HepG2 (cell line): Measurements from ENCODE around the gene YPEL4. TPM values are rescaled to one million over a fixed set of nuclear protein-coding genes. Genes with fewer than 3 reads are reported as not detected.

Experiments
- CBX1 ChIP-seq: IDR thresholded peaks from one replicate; pipeline ENCODE4 v1.6.1; 2016; ENCODE audit warnings: antibody characterized with exemption, low read depth
- DMTF1 ChIP-seq: sonication (generic); formaldehyde crosslinking; IDR thresholded peaks from 2 replicates; pipeline ENCODE4 v1.4.0; 2020; ENCODE audit warnings: mild to moderate bottlenecking, missing genetic modification reagents
- ELF1 ChIP-seq: sonication (generic); formaldehyde crosslinking; IDR thresholded peaks from 2 replicates; pipeline ENCODE4 v1.4.0; 2020; ENCODE audit warnings: missing genetic modification reagents
- HOXA3 ChIP-seq: sonication (generic); formaldehyde crosslinking; IDR thresholded peaks from 2 replicates; pipeline ENCODE4 v1.5.0; 2020; ENCODE audit warnings: missing genetic modification reagents
- KLF6 ChIP-seq: IDR thresholded peaks from 2 replicates; pipeline ENCODE4 v1.8.0; 2016; ENCODE audit warnings: missing biosample characterization, missing genetic modification reagents
- NFATC3 ChIP-seq: sonication (generic); formaldehyde crosslinking; IDR thresholded peaks from 2 replicates; pipeline ENCODE4 v1.5.1; 2020; ENCODE audit warnings: mild to moderate bottlenecking, missing genetic modification reagents
- SALL2 ChIP-seq: sonication (generic); formaldehyde crosslinking; IDR thresholded peaks from 2 replicates; pipeline ENCODE4 v1.8.1; 2023; ENCODE audit warnings: mild to moderate bottlenecking, missing genetic modification reagents, inconsistent platforms
- TFE3 ChIP-seq: IDR thresholded peaks from 2 replicates; pipeline ENCODE4 v1.6.1; 2016
- YEATS2 ChIP-seq: sonication (generic); formaldehyde crosslinking; IDR thresholded peaks from 2 replicates; pipeline ENCODE4 v1.4.0; 2020; ENCODE audit warnings: missing genetic modification reagents, borderline replicate concordance
- ZNF251 ChIP-seq: sonication (generic); formaldehyde crosslinking; IDR thresholded peaks from 2 replicates; pipeline ENCODE4 v1.9.0; 2021; ENCODE audit warnings: mild to moderate bottlenecking, missing genetic modification reagents
- ZNF337 ChIP-seq: sonication (generic); formaldehyde crosslinking; IDR thresholded peaks from 2 replicates; pipeline ENCODE4 v1.5.1; 2020; ENCODE audit warnings: missing genetic modification reagents, low read depth, mild to moderate bottlenecking, borderline replicate concordance
- ZNF383 ChIP-seq: sonication (generic); formaldehyde crosslinking; IDR thresholded peaks from 2 replicates; pipeline ENCODE4 v1.4.0; 2020; ENCODE audit warnings: missing genetic modification reagents, mild to moderate bottlenecking, borderline replicate concordance
- ZNF503 ChIP-seq: sonication (generic); formaldehyde crosslinking; IDR thresholded peaks from 2 replicates; pipeline ENCODE4 v1.4.0; 2020; ENCODE audit warnings: missing genetic modification reagents
- ZNF660 ChIP-seq: sonication (generic); formaldehyde crosslinking; IDR thresholded peaks from 2 replicates; pipeline ENCODE4 v1.5.1; 2020; ENCODE audit warnings: mild to moderate bottlenecking, low read depth, missing genetic modification reagents, borderline replicate concordance
- ZNF687 ChIP-seq: sonication (generic); formaldehyde crosslinking; IDR thresholded peaks from 2 replicates; pipeline ENCODE4 v1.5.1; 2020; ENCODE audit warnings: mild to moderate bottlenecking, missing genetic modification reagents, moderate library complexity
- ZNF773 ChIP-seq: sonication (generic); formaldehyde crosslinking; IDR thresholded peaks from 2 replicates; pipeline ENCODE4 v1.4.0; 2020; ENCODE audit warnings: missing genetic modification reagents, borderline replicate concordance
- polyA plus RNA-seq, 8 experiments: library from polyadenylated mRNA; depleted of rRNA in 3 of 8; stranded (reverse) in 7 of 8; unstranded in 1 of 8; fragments of >200 nt; fragmentation: Illumina TruSeq in 4 of 8; extraction: Trizol in 4 of 8; gene quantifications; 2 replicates each; pipeline versions ENCODE4 v1.2.1 to v1.2.3, GENCODE V29; 2011 to 2016; ENCODE audit warnings: low read depth in 4 of 8, missing spikeins in 1 of 8, mixed read lengths in 1 of 8; ENCODE audit not compliant: insufficient read depth in 1 of 8
- total RNA-seq, 5 experiments: library from RNA; depleted of rRNA; stranded (reverse); fragments of >200 nt; fragmentation: Illumina TruSeq; extraction: Trizol; gene quantifications; 2 replicates each; pipeline ENCODE4 v1.2.3, GENCODE V29; 2016; ENCODE audit warnings: low read depth in 1 of 5
- TF ChIP-seq, protein P1 (sequence below): sonication (generic); formaldehyde crosslinking; IDR thresholded peaks from 2 replicates; pipeline ENCODE4 v1.8.0; 2022; ENCODE audit warnings: missing genetic modification reagents, mild to moderate bottlenecking, inconsistent platforms, borderline replicate concordance

Gene YPEL4
- total and polyA plus RNA-seq, 2 of the 13 experiments (the other 11 are each of a cell fraction or from before 2014, with no cell fraction given): 0.04 TPM; not detected in 1

GRCh38 chr11:57657194-57658022 is 7.7 kb upstream of the YPEL4 start, which contains the start of gene CLP1 (continued):
- peak; percentile 20; the same call in 1 of the 2 replicates for TF ChIP-seq ZNF503 (CRISPR knock-in tag)
- peak; percentile 86 for TF ChIP-seq HOXA3 (CRISPR knock-in tag)
- TF ChIP-seq ZNF660 (CRISPR knock-in tag): no peak
- peak; percentile 92 for TF ChIP-seq SALL2 (CRISPR knock-in tag)
- no peak; the same call in 1 of the 2 replicates for TF ChIP-seq ZNF251 (CRISPR knock-in tag)
- TF ChIP-seq CBX1: no peak
- peak; percentile 98 for TF ChIP-seq ELF1
- TF ChIP-seq NFATC3: no peak; the same call in 1 of the 2 replicates
- no peak for TF ChIP-seq ZNF773 (CRISPR knock-in tag)
- TF ChIP-seq, protein P1, sequence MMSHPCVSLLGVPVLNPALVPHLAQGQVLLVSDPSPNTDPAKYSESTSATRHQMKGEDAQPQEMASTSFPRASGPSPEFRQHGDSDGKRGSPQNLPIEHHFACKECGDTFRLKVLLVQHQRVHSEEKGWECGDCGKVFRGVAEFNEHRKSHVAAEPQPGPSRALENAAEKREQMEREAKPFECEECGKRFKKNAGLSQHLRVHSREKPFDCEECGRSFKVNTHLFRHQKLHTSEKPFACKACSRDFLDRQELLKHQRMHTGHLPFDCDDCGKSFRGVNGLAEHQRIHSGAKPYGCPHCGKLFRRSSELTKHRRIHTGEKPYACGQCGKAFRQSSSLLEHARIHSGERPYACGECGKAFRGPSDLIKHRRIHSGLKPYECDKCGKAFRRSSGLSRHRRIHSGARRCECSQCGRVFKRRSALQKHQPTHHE (CRISPR knock-in tag): peak; percentile 95
- 0 out of 2 replicates have a peak, but pooled peaks have one; percentile 30 for TF ChIP-seq KLF6 (CRISPR knock-in tag)
- TF ChIP-seq ZNF383 (CRISPR knock-in tag): no peak
- 0 out of 2 replicates have a peak, but pooled peaks have one; percentile 84 for TF ChIP-seq ZNF337 (CRISPR knock-in tag)
- TF ChIP-seq ZNF687: peak; percentile 93
- peak; percentile 82 for TF ChIP-seq TFE3
- no peak for TF ChIP-seq DMTF1
- peak; percentile 96 for TF ChIP-seq YEATS2
